ENCODE results near the gene ONECUT2. TPM values are rescaled to one million over a fixed set of nuclear protein-coding genes. Genes with fewer than 3 reads are reported as not detected.
"Not testable (repeated sequence)": the region's sequence is repeated elsewhere in the genome, so short reads cannot be mapped to it uniquely, and the experiment has no call there.

ONECUT2 gene
- total RNA-seq: under 0.01 and 0.04 TPM in 2 replicates

DNA sequence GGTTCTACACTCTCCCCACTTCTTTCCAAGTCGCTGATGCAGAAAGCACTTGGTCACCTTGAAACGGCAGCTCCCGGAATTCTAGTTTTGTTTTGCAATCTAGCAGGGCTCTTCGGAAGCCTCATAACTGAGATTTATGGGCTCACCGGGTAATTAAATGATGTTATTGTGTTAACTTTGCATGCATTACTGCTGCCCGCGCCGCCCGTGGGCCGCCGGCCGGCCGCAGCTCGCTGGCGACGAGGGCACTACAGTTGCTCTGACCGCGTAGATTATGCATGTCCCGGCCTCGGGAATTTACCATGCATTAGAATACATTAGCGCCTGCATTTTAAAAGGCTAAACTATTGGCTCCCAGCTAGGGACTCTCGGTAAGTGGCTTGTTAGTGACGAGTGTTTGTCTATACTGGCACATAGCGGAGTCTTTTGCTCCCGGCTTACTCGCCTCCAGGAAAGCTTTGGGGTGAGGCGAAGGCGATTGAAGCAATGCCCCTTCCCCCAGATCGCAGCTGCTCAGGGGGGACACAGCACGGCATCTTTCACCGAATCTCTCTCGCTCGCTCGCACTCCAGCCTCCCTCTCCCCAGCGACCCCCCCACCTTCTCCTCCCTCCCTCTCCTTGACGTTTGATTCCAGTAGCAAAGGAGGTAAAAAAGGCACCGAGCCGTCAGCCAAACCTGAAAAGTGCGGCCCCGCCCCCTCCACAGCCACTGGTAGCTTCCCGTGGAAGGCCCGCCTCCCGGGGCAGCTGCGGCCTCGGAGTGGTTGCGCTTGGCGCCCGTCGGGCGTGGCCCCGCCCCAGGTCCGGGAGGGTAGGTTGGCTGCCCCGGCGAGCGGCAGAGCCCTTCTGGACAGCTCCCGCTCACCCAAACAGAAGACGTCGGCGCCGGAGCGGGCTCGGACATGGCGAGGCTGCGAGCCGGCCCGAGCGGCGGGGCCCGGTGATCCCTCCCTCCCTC lies at the start of gene ONECUT2:
TSS of gene ONECUT2 (plus strand) at position 839 of the 959 bp plus-strand sequence. CDS start 343 bp downstream, outside the sequence.
- DNase-seq (ENCODE audit: low read depth, low spot score): peak; percentile 70

DNA sequence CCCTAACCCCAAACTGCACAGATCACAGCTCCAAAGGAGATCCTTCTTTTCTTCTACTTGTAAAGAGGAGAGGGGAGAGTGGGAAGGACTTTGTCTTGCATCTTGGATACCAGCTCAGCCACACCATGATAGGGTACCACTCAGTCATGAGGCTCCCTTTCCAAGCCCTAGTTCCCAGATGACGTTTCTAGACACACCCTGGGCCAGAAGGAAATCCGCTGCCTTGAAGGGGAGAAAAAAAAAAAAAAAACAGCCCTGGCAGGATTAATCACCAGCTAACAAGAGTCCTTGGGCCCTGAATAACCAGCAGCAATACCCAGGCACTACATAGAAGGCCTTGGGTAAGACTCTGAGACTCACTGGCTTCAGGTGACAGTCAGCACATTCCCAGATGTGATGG lies 45.9 kb upstream of the ONECUT2 start:
- no peak for DNase-seq (ENCODE audit: low read depth, low spot score)

DNA sequence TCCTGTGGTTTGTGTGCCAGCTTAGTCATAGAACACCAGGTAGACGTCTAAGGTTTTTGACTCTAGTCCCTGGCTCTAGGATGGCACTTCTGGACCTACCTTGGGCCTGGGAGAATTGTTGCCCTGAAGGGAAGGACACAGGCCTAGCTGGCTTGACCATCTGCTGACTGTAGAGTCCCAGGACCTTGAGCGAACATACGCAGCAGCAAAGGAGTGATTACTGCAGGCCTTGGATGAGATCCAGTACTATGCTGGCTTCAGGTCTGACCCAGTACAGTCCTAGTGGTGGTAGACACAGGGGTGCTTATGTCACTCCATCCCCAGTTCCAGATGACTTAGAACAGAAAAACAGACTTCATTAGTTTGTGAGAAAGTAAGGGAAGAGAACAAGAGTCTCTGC lies 45.1 kb upstream of the ONECUT2 start:
- DNase-seq (ENCODE audit: low read depth, low spot score): no peak

GRCh38 chr18:57394749-57395148 lies 40.4 kb upstream of the ONECUT2 start:
- DNase-seq (ENCODE audit: low read depth, low spot score): not testable (repeated sequence)

GRCh38 chr18:57396831-57397230 lies 38.3 kb upstream of the ONECUT2 start:
- DNase-seq (ENCODE audit: low read depth, low spot score): not testable (repeated sequence)

GRCh38 chr18:57397440-57398132 lies 37.6 kb upstream of the ONECUT2 start:
- no peak for DNase-seq (ENCODE audit: low read depth, low spot score)

GRCh38 chr18:57404345-57404744 lies 30.8 kb upstream of the ONECUT2 start:
- no peak for DNase-seq (ENCODE audit: low read depth, low spot score)

DNA sequence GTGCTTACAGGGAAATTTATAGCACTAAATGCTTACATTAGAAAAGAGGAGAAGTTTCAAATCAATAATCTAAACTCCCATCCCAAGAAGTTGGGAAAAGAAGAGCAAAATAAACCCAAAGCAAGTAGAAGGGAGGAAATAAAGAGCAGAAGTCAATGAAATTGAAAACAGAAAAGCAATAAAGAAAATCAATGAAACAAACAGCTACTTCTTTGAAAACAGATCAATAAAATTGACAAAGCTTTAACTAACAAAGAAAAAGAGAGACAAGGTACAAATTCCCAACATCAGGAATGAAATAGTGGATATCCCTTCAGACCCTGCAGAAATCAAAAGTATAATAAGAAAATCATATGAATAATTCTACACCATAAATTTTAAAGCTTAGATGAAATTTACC lies 25.5 kb upstream of the ONECUT2 start:
- no peak for DNase-seq (ENCODE audit: low read depth, low spot score)

GRCh38 chr18:57410749-57411148 lies 24.4 kb upstream of the ONECUT2 start:
- no peak for DNase-seq (ENCODE audit: low read depth, low spot score)

GRCh38 chr18:57416542-57416941 lies 18.6 kb upstream of the ONECUT2 start:
- DNase-seq (ENCODE audit: low read depth, low spot score): no peak

DNA sequence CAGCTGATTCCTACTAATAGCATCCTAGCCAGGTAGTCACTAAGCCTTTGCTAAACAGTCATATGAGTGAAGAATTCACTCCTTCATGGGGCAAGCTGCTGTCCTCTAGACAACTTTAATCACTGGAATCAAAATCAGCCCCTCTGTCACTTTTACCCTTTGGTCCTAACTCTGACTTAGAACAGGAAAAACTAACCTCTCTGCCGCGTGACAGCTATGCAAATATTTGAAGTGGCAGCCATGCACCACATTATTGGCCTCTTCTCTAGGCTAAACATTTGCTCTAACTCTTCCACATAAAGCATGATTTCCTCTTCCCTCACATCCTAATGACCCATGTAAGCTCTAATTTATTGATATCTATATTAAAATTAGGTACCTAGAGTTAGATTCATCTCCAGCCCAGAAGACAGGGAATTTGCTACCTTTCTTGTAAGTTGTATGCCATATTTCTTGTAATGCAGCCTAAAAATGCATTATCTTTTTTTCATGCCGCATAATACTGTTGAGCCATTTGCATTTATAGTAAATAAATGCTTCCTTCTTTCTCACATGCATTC lies 12.8 kb upstream of the ONECUT2 start:
- no peak for DNase-seq (ENCODE audit: low read depth, low spot score)

DNA sequence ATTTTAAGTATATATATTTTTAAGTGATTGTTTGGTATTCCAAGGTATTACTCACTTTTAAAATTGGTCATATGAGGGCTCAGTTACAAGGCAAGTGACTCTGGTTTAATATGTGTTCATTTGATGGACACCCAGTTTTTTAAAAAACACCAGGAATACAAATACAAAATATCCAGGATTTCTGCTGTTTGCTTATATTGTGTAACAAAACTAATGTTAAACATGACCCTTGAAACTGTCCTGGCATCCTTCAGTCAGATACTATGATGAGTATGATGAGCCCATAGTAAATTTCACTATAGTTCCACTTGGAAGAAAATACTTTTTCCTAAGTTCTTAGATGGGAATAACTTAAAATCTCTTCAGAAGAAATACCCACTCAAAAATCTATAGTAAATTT lies 11.4 kb upstream of the ONECUT2 start:
- DNase-seq (ENCODE audit: low read depth, low spot score): no peak

DNA sequence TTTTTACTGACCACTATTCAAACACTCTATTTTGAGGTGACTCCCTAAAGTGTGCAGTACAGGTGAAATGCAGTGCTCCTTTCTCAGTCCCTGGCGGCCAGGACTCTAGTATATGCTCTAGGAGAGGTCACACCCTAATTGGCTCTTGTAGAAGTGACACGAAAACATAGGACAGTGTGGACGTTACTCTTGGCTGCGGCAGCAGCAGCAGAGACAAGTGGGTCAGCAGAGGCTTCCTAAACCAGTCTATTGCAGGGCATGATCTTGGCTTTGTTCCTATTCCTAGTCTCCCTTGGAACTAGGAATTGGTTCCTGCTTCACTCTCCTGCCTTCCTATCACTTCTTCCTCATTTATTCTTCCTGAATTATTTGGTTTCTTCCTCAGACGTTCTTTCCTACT lies 10.1 kb upstream of the ONECUT2 start:
- no peak for DNase-seq (ENCODE audit: low read depth, low spot score)

DNA sequence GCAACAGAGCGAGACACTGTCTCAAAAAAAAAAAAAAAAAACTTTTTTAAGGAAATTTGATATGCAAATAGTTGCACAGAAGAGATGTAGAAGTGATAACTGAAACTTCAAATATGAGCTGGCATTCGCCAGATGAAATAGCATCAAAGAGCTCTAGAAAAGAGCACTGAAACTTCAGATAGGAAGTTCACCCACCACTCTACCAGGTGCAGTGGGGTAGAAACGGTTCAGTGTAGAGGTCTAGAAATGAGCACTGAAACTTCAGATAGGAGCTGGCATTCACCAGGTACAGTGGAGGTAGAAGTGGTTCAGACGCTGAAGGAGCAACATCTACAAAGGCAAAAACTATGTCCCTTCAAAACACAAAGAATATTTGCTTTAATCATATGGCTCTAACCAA lies 9.0 kb upstream of the ONECUT2 start:
- DNase-seq (ENCODE audit: low read depth, low spot score): no peak

GRCh38 chr18:57427429-57428201 lies 7.6 kb upstream of the ONECUT2 start:
- no peak for DNase-seq (ENCODE audit: low read depth, low spot score)

DNA sequence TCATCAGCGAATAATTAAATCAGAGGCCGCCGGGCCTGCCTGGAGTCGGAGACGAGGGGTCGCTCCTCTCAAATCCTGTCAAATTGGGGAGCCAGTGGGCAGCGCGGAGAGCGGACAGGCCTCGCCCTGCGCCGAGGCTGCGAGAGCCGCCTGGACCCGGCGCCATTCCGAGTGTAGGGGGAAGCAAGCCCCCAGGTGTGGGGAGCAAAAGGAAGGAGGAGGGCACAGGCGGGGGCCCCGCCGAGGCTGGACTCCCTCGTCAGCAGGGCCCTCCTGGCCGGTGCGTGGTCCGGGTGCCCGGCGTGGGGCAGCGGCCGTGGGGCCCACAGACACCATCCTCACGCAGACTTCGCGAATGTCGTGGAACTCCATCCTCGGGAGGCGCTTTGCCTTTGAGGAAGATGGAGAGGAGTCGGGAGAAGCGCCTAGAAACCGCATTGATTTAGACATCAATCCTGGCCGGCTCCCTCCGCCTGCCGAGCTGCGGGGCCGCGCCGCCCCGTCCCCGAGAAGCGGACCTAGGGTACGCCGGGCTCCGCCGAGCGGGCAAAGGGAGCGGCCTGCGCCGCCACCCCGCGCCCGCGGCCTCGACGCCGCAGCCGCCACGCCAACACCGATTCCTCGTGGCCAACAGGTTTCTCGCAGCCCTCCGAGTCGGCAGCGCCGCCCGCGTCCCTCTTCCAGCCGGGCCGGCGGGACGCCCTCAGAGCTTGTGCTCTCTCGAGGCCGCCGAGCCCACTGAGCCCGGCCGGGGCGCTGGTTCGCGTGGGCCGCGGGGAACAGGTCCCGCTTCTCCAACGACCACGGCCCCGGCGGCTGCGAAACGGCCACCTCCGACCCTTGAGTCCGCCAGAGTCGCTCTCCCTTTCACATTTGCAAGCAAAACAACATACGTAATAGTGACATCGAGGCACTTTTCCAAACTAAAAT lies 6.7 kb upstream of the ONECUT2 start:
- DNase-seq (ENCODE audit: low read depth, low spot score): no peak

GRCh38 chr18:57429167-57430078 lies 5.8 kb upstream of the ONECUT2 start:
- no peak for DNase-seq (ENCODE audit: low read depth, low spot score)

DNA sequence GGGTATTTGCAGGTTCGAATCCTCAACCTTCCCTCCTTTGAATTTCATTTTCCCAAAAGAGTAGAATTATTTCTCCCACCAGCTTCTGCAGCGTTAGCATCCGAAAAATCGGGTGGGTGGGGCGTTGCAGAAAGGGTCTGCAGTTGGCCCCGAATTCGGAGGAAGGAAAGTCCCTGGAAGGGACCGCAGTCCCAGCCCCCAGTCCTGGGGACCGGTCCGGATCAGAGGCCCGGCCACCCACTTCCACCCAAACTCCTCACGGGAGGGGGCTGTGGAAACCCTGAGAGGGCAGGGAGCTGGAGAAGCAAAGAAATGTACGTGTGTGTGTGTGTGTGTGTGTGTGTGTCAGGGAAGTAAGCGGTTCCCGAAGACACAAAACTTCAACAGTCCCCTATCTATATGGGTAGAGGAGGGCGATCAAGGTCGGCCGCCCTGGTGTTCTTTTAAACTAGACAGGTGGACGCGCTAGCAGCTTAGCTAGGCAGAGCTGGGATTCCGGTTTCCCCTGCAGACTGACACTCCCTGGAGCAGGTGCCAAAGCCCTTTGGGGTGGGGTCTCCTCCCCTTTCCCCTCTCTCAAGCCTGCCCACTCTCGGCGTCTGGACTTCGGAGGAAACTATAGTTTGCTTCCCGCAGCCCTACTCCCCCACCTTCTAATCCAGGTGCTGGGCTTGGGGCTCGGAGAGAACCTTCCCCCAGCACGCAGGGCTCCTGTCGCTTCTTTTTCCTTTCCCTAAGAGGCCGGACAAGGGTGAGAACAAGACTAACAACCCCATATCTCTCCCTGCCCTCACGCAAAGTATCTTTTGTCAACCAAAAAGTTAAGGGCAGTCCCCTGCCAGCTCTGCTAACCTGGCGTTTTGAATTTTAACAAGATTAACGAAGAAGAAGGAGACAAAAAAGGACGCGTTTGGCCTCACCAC lies 4.8 kb upstream of the ONECUT2 start:
- no peak for DNase-seq (ENCODE audit: low read depth, low spot score)

Data from pulmonary artery endothelial cell (primary cell).